CD4-positive, alpha-beta T cell treated with Interleukin-17A for 1 hour (primary cell): ENCODE measurements around the gene CHEK2.
"Not testable (repeated sequence)": the region's sequence is repeated elsewhere in the genome, so short reads cannot be mapped to it uniquely, and the experiment has no call there.

Experiments
- DNase-seq: peaks from one replicate; pipeline ENCODE4 v3.0.0-alpha.2; 2020

Gene CHEK2

DNA sequence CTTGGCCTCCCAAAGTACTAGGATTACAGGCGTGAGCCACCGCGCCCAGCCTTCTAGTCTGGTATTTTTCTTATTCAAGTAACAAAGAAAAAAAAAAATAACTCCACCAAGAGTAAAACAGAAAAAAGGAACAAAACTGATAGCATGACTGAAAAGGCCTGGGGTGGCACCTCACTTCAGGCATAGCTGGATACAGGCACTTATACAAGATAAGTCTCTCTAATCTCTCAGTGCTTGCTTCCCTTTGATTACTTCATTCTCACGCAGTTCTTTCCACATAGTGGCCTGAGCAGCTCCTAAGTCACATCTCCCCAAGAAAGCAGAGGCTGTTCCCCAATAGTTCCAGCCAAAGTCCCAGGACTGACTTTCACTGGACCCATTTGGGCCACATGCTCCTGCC lies 58.7 kb downstream of the CHEK2 start:
- not testable (repeated sequence) for DNase-seq

DNA sequence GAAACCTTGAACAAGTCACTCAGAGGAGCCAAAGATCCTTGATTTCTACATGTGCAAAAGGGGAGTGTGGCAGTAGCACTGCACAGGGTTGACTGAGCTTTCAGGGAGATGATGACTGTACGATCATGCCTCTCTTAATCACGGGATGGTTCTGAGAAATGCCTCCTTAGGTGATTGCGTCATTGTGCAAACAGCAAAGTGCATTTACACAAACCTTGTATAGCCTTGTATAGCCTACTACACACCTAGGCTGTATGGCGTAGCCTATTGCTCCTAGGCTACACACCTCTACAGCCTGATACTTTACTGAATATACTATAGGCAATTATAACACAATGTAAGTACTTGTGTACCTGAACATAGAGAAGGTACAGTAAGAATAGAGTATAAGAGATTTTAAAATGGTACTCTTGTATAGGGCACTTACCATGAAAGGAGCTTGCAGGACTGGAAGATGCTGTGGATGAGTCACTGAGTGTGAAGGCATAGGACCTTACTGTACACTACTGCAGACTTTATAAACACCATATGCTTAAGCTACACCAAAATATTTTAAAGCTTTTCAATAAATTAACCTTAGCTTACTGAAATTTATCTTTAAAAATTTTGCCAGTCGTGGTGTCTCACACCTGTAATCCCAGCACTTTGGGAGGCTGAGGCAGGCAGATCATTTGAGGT lies 60.7 kb downstream of the CHEK2 start:
- not testable (repeated sequence) for DNase-seq

DNA sequence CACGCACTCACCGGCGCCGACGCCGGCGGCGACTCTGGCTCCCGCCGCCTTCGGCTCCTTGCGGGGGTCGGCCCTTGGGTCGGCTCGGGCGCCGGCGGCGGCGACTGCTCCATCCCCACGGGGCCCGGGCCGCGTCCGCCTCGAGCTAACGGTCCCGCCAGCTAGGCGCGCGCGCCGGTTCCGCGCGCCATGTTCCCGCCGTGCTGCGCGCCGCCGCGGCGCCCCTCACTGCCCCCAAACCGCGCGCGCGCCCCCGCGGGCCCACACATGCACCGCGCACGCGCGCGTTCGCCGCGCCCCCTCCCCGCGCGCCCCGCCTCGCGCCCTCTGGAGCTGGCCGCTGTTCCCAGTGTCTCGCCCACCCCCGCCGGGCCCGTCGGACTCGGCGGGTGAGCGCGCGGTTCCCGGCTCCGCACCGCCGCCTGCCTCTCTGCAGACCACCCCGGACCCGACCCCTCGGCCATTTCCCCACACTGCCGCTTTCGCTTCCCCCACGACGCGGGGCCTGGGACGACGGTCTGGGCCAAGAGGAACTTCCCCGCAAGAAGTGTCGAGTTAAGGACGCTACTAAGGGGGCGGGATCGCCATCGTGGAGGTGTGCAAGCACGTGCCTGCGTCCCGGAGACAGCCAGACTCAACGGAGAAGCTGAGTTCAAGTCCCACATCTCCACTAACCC lies 61.9 kb downstream of the CHEK2 start, which contains the start of gene TTC28:
Gene TTC28, minus strand, starts transcription at position 230 of the 677 bp plus-strand sequence. Its CDS starts 117 bp downstream, at position 113.
- DNase-seq, result peak; percentile 14

DNA sequence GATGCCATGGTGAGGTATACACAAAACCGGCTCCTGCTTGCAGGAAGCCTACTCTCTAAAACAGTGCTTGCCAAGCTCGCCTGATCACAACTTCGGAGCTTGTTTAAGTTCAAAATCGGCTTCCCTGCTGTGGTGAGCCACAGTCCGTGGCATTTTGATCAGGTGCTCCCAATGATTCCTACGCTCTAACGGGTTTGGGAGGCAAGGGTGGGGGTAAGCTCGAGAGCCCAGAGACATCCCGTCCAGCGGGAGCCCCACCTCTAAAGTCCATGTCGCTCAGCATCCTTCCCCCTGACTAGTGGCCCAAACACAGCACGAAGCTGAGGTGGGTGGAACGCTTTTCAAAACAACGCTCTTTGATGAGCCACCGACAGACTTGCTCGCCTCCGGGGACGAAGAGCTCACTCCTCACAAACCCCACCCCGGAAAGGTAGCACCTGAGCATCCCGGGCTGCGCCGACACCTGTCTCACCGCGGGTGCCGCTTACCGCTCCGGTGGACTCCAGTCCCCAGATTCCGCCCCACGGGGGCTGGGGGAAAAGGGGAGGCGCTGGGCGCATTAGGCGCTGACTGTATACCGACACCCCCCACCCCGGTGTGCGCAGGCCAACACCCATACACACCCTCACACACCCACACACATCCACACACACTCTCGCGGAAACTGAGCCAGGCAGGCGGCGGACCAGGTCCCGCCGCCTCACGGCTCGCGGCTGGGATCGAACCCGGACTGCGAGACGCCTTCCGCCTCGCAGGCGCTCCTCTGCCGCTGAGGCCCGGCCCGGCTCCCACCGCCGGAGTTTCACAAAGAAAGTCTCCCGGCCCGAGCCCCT lies 62.6 kb downstream of the CHEK2 start:
- DNase-seq, result not testable (repeated sequence)

DNA sequence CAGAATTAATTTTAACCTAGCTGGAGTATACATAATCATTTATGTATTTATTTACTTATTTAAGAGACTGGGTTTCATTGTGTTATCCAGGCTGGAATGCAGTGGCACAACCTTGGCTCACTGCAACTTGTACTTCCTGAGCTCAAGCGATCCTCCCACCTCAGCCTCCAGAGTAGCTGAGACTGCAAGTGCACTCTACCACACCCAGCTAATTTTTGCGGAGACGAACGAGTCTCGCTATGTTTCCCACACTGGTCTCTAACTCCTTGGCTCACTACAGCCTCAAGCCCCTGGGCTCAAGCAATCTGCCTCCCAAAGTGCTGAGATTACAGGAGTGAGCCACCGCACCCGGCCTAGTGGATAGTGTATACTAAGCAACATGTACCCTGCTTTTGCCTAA lies 63.5 kb downstream of the CHEK2 start:
- DNase-seq, result not testable (repeated sequence)

DNA sequence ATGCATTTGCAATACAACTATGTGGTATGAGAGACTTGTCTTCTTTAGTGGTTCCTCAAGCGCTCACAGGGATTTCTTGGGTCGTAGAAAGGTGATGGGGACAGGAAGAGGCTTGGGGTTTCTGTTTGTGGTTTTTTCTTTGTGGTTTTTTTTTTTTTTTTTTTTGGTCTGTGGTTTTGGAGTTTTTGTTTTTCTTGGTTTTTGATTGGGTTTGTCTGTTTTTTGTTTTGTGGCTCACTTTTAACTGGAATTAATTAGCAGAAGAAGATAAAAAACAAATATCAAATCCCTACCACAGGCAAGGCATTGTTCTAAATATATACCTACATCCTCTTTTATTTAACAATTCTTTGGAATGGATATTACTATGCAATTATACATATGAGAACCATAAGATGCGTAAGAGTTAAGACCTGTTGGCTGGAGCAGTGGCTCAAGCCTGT lies 67.5 kb downstream of the CHEK2 start:
- peak; percentile 78 for DNase-seq

DNA sequence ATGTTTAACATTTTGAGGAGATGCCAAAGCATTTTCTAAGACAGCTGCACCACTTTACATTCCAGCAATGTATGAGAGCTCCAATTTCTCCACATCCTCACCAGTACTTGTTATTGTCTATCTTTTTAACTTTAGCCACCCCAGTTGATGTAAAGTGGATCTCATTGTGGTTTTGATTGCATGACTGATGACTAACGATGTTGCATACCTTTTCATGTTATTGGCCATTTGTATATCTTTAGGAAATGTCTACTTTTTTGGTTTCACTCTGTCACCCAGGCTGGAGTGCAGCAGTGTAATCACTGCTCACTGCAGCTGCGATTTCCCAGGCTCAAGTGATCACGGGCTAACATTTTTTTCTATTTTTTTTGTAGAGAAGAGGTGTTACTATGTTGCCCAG lies 70.9 kb downstream of the CHEK2 start:
- DNase-seq, result no peak

DNA sequence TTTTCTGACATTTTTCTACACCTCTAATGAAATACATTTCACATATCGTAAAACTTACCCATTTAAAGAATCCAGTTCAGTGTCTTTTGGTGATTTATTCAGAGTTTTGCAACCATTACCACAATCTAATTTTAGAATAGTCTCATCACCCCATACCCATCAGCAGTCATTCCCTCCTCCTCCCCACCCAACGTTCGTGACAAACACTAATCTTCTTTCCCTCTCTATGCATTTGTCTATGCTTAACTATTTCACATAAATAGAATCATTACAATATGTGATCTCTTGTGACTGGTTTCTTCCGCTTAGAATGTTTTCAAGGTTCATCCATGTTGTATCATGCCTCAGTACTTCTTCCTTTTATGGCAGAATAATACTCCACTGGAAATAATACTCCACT lies 71.5 kb downstream of the CHEK2 start:
- DNase-seq, result no peak

DNA sequence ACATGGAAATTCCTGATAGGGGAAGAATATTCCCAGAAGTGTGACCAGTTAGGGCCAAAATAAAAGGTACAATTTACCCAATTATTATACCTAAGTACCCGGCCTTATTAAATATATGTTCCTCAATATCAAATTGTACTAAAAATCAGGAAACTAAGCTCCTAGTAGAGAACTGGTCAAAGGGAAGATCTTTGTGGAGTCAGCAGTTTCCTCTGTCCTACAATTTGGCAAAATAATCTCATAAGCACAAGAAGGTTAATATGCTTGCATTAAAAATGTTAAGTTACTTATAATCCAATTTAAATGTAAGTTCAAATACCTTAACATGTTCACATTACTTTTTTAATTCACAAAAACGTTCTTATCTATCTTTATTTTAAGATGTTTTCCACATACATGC lies 72.2 kb downstream of the CHEK2 start:
- no peak for DNase-seq

DNA sequence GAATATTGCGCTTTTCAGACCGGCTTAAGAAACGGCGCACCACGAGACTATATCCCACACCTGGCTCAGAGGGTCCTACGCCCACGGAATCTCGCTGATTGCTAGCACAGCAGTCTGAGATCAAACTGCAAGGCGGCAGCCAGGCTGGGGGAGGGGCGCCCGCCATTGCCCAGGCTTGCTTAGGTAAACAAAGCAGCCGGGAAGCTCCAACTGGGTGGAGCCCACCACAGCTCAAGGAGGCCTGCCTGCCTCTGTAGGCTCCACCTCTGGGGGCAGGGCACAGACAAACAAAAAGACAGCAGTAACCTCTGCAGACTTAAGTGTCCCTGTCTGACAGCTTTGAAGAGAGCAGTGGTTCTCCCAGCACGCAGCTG lies 78.1 kb downstream of the CHEK2 start:
- not testable (repeated sequence) for DNase-seq

DNA sequence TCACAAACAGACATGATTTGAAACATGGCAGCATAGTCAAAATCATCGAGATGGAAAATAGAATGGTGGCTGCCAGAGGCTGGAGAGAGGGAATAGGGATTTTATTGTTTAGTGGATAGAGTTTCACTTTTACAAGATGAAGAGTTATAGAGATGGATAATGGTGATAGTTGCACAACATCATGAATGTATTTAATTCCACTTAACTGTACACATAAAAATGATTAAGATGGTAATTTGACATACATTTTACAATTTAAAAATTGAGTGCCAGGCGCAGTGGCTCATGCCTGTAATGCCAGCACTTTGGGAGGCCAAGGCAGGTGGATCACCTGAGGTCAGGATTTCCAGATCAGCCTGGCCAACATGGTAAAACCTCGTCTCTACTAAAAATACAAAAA lies 83.2 kb downstream of the CHEK2 start:
- DNase-seq, result no peak

DNA sequence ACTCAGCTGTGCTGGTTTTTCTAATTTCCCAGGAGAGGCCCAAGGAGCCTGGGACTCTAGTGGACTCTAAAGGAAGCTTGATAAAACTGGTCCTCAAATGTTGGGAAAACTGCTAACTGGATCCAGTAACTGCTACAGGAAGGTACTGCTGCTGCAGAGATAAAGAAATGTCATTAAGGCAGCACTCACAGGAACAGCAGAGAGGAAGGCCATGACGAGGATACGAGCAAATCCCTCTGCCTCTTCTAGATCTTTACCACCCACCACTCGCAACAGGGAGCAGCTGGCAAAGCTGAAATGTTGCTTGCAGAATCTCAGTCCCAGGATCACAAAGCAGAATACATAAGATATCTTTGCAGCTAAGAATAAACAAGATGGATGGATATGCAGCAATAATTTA lies 85.4 kb downstream of the CHEK2 start:
- DNase-seq, result no peak

DNA sequence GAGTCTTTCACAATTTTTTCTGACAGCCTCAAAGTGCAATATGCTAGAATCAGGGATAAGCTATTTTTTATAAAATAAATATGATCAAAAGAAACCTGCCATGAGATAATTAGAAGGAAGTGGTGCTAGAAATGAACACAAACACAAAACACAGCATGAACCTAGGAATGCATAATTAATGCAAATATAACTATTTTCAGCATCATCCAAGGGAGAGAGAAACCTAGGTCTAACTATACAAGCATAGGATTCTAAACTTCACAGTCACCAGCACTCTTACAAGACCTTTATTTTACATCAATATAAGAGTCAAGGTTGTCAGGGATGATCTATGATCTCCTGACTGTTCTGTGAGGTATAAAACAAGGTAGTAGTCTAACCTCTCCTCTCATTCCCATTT lies 91.2 kb downstream of the CHEK2 start:
- no peak for DNase-seq

DNA sequence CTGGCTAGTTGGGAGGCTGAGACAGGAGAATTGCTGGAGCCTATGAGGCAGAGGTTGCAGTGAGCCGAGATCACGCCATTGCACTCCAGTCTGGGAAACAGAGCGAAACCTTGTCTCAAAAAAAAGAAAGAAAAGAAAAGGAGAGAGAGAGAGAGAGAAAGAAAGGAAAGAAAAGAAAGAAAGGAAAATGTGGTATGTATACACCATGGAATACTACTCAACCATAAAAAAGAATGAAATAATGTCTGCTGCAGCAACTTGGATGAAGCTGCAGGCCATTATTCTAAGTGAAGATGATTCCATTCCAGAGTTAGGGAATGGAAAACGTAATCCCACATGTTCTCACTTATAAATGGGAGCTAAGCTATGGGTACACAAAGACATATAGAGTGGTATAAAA lies 92.8 kb downstream of the CHEK2 start:
- no peak for DNase-seq

DNA sequence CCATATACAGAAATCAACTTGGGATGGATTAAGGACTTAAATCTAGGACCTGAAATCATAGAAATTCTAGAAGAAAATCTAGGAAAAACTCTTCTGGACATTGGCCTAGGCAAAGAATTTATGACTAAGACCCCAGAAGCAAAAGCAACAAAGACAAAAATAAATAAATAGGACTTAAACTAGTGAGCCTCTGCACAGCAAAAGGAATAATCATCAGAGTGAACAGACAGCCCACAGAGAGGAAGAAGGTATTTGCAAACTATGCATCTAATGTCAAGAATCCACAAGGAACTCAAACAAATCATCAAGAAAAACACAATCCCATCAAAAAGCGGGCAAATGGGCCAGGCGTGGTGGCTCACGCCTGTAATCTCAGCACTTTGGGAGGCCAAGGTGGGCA lies 94.4 kb downstream of the CHEK2 start:
- DNase-seq, result no peak

DNA sequence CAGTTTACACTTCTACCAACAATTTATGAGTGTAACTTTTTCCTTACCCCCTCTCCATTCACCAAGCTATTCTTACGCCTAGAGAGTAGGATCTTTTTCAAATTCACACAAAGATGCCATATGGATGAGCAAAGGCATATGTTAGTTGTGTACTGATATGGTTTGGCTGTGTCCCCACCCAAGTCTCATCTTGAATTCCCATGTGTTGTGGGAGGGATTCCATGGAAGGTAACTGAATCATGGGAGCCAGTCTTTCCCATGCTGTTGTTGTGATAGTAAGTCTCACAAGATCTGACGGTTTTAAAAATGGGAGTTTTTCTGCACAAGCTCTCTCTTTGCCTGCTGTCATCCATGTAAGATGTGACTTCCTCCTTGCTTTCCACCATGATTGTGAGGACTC lies 102.3 kb downstream of the CHEK2 start:
- no peak for DNase-seq
